SHP77 (cell line): ENCODE measurements around the gene SUSD5.
A peak's percentile ranks its signal among the peaks of the same experiment; 100 is the strongest.
"Not testable (repeated sequence)": the region's sequence is repeated elsewhere in the genome, so short reads cannot be mapped to it uniquely, and the experiment has no call there.

Experiments used
- DNase-seq, 2 experiments: peaks; one replicate each; lab custom pipeline; 2025; lab: John Stamatoyannopoulos, UW

SUSD5 gene

GRCh38 chr3:33194303-33194702 is 24.3 kb downstream of the SUSD5 start:
- DNase-seq, result no peak

- no peak for DNase-seq
Measured at GRCh38 chr3:33187368-33187634, 31.3 kb downstream of the SUSD5 start.

- no peak for DNase-seq
Measured at GRCh38 chr3:33186524-33187367, 31.9 kb downstream of the SUSD5 start.

GRCh38 chr3:33184863-33185262 is 33.7 kb downstream of the SUSD5 start:
- DNase-seq, result no peak

GRCh38 chr3:33181641-33182040 is 37.0 kb downstream of the SUSD5 start:
- DNase-seq, result not testable (repeated sequence)

GRCh38 chr3:33181229-33181628 is 37.4 kb downstream of the SUSD5 start:
- DNase-seq, result no peak

GRCh38 chr3:33179132-33179531 is 39.5 kb downstream of the SUSD5 start:
- no peak for DNase-seq

GRCh38 chr3:33174711-33175414 is 43.7 kb downstream of the SUSD5 start:
- no peak for DNase-seq

- no peak for DNase-seq
Measured at GRCh38 chr3:33174095-33174494, 44.5 kb downstream of the SUSD5 start.

- DNase-seq, result no peak
Measured at GRCh38 chr3:33173672-33174071, 44.9 kb downstream of the SUSD5 start.

GRCh38 chr3:33173103-33173502 is 45.5 kb downstream of the SUSD5 start:
- DNase-seq, result peak; percentile 87 to 88

GRCh38 chr3:33171580-33171979 is 47.0 kb downstream of the SUSD5 start:
- DNase-seq, result no peak

GRCh38 chr3:33170531-33170930 is 48.1 kb downstream of the SUSD5 start:
- DNase-seq, result no peak

GRCh38 chr3:33167716-33168336 is 50.8 kb downstream of the SUSD5 start:
- DNase-seq, result no peak

GRCh38 chr3:33167284-33167683 is 51.3 kb downstream of the SUSD5 start:
- DNase-seq, result no peak

- no peak for DNase-seq
Measured at GRCh38 chr3:33166095-33166494, 52.5 kb downstream of the SUSD5 start.

GRCh38 chr3:33165372-33165771 is 53.2 kb downstream of the SUSD5 start:
- no peak for DNase-seq

- DNase-seq, result not testable (repeated sequence)
Measured at GRCh38 chr3:33162621-33163020, 56.0 kb downstream of the SUSD5 start.

- DNase-seq, result no peak
Measured at GRCh38 chr3:33159981-33160380, 58.6 kb downstream of the SUSD5 start.

- DNase-seq, result no peak
Measured at GRCh38 chr3:33159234-33159633, 59.4 kb downstream of the SUSD5 start.

- DNase-seq, result no peak
Measured at GRCh38 chr3:33155301-33155700, 63.3 kb downstream of the SUSD5 start.

- no peak for DNase-seq
Measured at GRCh38 chr3:33153782-33154181, 64.8 kb downstream of the SUSD5 start.
